GM18511 (cell line): Measurements from ENCODE around the gene ENG.
"Not testable (repeated sequence)": the region's sequence is repeated elsewhere in the genome, so short reads cannot be mapped to it uniquely, and the experiment has no call there.

Experiments used
- ATAC-seq: cut with Tn5 transposase; IDR thresholded peaks from one replicate; pipeline ENCODE4 v1.9.1; 2021; ENCODE audit warnings: mild to moderate bottlenecking, moderate library complexity; ENCODE audit not compliant: unreplicated experiment

ENG gene

DNA sequence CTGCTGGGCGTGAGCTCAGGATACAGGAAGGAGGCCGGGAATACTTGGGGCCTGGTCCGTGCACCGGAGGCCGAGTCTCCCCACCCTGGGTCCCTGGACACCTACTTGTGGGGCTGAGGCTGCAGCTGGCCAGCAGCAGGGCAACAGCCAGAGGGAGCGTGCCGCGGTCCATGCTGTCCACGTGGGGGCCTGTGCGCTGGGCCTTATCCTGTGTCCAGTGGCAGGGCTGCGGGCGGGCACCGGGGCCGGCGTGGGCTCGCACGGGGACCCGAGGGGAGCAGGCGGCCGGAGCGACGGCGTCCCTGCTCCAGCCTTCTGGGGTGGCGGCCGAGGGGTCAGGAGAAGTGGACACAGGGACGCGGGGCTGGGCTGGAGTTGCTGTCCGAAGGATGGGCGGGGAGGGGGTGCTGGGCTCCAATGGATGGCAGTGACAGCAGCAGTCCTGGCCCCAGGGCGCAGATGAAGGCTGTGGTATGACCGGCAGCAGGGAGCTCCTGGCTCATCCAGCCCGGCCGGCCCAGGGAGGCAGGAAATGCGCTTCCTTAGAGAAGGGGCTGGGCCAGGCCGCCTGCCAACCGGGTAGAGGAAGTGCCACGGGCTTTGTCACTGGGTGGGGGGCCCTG is at the start of gene ENG:
Gene ENG (minus strand): TSS at position 475 of the 623 bp plus-strand sequence. CDS start 303 bp downstream, at position 172.
- ATAC-seq = no peak

- peak; percentile 38 for ATAC-seq
Measured at GRCh38 chr9:127903557-127904475, 49.4 kb upstream of the ENG start.

DNA sequence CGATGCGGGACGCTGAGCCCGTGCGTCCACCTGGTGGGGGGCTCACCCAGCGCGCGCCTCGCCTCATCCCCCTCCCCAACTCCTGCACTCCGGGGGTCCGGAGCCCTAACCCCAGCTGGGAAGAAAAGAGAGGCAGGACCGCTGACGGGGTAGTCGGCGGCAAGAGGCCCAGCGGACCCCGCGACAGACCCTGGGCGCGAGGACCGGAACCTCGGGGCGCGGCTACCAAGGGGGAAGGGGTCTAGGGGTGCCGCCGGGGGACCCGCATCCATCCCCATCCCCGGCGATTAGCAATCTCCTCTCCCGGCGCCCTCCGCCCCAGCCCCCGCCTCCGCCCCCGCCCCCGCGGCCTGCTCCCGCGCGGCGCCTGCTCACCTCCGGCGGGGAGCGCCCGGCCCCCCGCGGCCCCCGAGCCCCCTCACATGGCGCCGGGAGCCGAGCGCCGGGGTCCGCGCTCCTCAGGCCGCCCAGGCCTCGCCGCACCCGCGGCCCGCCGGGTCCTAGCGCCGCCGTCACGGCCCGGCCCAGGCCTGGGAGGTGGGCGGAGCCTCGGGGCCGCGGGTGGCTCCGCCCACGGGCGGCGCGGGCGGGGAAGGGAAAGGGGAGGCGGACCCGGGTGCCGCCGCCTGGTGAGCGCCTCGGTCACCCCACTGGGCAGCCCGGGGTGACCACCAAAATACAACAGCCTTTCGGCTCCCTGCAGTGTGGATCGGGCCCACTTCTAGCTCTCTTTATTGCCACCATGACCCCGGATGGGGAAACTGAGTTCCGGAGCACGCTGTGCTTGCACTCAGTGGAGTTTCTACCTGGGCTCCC is 44.9 kb upstream of the ENG start, which contains the start of gene ST6GALNAC6:
Gene ST6GALNAC6 (minus strand): TSS at position 476 of the 816 bp plus-strand sequence. CDS start 1,622 bp downstream, outside the sequence.
- ATAC-seq = peak; percentile 53

DNA sequence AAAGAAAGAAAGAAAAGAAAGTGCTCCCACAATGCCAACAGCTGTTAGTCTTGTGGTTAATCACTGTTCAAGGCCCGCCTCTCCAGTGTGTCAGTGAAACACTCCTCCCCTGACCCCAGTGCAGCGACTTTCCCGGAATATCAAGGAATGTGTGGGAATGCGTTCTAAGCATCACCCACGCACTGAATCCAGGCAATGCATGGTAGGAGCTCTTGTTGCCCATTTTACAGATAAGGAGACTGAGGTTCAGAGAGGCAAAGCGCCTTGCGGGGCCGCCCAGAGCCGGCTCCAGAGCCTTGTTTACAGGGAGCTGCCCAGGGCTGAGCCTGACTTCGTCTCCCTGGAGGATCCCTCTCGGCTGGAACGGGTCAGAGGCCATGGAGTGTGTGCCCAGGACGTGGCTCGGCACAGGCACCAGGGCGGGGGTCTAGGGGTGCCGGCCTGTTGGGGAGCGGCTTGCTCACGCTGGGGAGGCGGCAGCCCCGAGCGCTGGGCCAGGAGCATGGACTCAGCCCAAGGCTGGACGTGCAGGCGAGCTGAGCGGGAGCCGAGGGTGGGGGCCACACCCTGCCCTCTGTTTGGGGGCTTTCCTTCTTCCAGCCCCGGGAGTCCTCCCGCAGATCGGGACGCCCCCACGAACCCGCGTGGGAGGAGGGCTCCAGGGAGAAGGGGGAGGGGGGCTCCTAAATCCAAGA is 44.1 kb upstream of the ENG start:
- ATAC-seq = peak; percentile 15

DNA sequence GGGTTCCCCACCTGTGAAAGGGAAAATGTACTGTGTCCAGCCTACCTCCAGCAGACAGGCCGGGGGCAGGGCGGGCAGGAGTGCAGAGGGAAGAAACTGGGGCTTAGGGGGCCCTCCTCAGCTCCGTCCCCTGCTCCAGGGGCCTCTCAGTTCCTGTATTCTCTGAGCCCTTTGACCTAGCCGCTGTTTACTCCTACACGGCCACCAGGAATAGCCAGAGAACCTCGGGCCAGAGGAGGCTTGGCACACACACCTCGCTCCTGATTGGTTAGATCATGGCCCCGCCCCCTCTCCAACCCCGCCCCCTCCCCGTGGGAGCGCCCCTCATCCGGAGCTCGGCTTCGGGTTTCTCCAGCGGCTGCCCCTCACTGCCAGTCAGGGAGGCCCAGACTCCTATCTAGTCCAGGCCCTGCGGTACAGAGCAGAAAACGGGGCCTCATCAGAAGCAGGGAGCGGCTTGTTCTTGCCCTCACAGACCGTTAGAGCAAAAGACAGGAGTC is 42.8 kb upstream of the ENG start:
- ATAC-seq = no peak

DNA sequence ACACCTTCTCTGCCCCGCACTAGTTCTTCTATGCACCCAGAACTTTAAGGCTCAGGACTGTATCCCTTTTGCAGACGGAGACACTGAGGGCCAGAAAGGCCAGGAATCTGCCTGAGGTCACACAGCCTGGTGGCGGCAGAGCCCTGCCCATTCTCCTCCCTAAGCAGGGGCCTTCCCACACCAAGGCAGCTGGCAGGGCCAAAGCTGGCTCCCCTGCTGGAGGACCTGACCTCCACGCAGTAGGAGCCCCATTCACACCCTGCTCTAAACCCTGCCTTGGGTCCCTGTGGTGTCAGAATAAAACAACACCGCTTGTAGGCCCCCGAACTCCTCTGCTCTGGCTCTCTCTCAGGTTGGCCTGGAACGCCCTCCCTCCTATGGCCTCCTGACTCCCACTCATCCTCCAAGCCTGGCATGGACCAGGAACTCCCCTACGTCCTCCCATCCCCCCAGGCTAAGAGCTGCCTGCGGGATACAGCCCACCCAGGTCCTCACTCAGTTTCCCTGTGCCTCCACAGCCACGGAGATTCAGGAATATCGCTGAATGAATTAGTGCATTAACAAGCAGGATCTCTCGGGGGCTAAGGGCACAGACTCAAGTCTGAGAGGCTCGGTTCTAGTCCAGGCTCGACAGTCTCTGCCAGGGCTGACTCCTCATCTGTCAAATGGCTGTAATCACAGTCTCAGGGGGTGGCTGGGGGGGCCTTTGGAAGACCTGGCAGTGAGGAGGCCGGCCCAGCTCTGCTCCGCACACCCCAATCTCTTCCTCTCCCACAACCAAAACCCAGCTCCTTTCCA is 42.1 kb upstream of the ENG start:
- ATAC-seq = no peak

DNA sequence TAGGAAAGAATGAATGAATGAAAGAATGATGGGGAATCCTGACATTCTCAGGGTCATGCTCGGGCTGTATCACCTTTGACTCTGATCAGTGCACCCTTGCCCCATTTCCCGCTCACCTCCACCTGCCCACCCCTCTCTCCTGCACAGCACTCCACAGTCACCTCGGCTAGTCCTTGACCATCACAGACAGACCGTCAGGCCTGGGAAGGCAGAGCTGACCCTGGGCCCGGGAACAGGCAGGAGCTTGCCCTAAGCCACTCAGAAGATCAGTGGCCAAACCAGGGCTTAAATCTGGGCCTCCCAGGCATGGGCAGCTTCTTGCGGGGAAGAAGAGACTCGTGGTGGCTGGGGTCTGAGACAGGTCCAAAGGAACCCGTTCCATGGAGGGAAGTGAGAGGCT is 41.4 kb upstream of the ENG start:
- ATAC-seq = no peak

- ATAC-seq = no peak
Measured at GRCh38 chr9:127893392-127893791, 38.9 kb upstream of the ENG start.

- no peak for ATAC-seq
Measured at GRCh38 chr9:127892831-127893230, 38.4 kb upstream of the ENG start.

DNA sequence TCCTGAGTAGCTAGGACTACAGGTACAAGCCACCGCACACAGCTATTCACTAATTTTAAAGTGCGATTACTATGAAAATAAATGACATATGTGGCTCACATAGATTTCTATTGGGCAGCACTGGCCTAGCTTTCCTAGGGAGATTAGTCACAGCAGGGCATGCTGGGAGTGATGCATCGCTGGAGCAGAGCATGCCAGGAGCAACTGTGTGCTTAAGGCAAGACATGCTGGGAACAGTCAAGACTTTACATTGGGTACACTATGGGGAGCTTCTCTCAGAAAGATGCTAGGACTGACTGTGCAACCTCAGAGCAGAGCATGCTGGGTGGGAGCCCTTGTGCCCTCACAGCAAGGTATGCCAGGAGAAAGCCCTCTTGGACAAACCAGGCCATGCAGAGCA is 35.6 kb upstream of the ENG start:
- ATAC-seq = no peak

DNA sequence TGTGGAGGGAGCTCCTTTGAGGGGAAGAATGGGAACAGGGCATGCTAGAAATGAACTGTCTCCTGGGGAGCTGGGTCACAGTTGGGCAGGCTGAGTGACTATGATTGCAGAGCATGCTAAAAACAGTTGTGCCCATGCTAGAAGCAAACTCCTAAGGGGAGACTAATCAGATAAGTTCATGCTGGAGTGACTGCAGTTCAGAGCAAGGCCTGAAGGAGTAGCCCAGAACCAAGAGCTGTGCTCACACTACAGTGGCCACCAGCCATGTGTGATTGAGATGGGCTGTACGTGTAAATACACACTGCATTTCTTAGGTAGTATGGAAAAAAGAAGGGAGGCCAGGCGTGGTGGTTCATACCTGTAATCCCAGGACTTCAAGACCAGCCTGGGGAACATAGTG is 33.3 kb upstream of the ENG start:
- ATAC-seq = no peak

DNA sequence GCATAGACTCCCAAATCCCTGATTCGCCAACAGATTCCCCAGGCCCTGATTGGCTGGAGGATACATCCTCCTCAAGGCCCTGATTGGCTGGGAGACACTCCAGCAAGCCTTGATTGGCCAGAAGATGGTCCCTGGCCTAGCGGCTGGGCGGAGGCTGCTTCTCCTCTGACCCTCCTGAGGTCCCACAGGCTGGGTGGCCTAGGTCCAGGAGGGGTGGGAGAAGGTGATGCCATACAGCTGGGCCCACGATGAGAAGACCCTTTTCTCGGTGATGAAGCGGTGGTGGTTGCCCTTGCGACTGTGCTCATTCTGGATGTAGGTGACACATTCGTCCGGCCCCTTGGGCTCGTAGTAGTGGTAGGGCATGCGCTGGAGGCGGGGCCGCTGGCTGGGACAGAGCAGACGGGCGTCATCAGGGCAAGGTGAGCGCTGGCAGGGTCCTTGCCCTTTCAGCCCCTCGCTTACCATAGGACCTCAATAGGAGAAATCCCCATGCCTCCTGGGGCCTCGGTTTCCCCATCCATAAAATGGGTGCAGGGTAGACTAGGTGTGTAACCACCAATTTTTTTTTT is 32.0 kb upstream of the ENG start:
- ATAC-seq = no peak

DNA sequence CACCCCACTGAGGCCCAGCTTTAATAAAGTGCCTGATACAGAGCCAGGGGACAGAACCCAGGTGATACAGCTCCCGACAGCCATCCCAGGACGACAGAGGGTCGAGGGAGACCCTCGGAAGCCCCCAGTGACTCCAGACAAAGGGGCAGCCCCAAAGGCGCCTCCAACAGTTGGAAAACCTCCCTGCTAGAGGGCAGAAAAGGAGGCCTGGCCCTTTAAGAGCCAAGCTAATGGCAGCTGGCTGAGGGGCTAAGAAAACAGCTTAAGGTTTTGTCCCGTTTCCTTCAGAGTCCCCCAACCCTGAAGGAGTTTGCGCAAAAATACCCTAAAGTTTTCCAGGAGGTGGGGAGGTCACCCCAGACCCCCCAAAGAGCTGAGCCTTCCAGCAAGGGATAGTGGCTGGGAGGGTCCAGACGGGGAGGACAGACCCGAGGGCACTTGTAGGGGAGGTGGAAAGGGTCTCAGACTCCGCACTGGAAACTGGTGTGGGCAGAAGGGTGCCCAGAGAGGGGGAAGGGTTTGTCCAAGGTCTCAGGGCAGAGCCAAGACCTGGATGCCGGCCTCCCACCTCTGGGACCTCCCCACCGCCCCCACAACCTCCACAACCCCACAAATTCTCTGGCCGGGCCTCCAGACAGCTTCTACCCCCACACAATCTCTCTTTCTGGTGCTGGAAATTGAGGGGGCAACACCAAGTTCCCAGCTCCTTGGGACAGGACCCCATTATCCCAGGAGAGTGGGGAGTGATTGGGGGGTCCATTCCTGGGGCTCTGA is 31.2 kb upstream of the ENG start:
- ATAC-seq = no peak

- ATAC-seq = no peak
Measured at GRCh38 chr9:127884976-127885490, 30.6 kb upstream of the ENG start.

GRCh38 chr9:127884427-127884911 is 30.0 kb upstream of the ENG start:
- ATAC-seq = no peak

- no peak for ATAC-seq
Measured at GRCh38 chr9:127883959-127884358, 29.5 kb upstream of the ENG start.

DNA sequence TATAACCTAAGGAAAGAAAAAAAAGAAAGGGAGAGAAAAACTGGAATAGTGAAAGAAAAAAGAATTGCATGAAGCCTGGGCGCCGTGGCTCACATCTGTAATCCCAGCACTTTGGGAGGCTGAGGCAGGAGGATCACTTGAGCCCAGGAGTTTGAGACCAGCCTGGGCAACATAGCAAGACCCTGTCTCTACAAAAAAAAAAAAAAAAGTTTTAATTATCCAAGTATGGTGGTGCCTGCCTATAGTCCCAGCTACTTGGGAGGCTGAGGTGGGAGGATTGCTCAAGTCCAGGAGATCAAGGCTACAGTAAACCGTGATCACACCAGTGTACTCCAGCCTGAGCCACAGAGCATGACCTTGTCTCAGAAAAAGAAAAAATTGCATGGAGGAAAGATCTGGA is 27.3 kb upstream of the ENG start:
- ATAC-seq = not testable (repeated sequence)

DNA sequence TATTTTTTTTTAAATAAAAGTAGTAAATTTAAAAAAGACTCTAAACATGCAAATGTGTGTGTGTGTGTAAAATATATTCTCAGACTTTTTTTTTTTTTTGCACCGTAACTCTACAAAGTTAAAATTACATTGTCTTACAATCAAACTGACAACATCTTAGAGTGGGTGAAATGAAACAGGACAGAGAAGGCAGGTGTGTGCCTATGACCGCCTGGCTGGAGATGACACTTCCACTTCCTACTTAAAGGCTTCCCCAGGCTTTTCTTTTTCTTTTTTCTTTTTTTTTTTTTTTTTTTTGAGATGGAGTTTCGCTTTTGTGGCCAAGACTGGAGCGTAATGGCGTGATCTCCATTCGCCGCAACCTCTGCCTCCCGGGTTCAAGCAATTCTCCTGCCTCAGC is 25.7 kb upstream of the ENG start:
- no peak for ATAC-seq
